ENCODE results near the gene UBR4.

- TF ChIP-seq, protein P1, sequence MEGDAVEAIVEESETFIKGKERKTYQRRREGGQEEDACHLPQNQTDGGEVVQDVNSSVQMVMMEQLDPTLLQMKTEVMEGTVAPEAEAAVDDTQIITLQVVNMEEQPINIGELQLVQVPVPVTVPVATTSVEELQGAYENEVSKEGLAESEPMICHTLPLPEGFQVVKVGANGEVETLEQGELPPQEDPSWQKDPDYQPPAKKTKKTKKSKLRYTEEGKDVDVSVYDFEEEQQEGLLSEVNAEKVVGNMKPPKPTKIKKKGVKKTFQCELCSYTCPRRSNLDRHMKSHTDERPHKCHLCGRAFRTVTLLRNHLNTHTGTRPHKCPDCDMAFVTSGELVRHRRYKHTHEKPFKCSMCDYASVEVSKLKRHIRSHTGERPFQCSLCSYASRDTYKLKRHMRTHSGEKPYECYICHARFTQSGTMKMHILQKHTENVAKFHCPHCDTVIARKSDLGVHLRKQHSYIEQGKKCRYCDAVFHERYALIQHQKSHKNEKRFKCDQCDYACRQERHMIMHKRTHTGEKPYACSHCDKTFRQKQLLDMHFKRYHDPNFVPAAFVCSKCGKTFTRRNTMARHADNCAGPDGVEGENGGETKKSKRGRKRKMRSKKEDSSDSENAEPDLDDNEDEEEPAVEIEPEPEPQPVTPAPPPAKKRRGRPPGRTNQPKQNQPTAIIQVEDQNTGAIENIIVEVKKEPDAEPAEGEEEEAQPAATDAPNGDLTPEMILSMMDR (IDR thresholded peaks at IDR 0.05), result no peak
- no peak for TF ChIP-seq POLR2AphosphoS5 (IDR thresholded peaks at IDR 0.05; ENCODE audit: low read depth, low read length)
- TF ChIP-seq, protein P2, sequence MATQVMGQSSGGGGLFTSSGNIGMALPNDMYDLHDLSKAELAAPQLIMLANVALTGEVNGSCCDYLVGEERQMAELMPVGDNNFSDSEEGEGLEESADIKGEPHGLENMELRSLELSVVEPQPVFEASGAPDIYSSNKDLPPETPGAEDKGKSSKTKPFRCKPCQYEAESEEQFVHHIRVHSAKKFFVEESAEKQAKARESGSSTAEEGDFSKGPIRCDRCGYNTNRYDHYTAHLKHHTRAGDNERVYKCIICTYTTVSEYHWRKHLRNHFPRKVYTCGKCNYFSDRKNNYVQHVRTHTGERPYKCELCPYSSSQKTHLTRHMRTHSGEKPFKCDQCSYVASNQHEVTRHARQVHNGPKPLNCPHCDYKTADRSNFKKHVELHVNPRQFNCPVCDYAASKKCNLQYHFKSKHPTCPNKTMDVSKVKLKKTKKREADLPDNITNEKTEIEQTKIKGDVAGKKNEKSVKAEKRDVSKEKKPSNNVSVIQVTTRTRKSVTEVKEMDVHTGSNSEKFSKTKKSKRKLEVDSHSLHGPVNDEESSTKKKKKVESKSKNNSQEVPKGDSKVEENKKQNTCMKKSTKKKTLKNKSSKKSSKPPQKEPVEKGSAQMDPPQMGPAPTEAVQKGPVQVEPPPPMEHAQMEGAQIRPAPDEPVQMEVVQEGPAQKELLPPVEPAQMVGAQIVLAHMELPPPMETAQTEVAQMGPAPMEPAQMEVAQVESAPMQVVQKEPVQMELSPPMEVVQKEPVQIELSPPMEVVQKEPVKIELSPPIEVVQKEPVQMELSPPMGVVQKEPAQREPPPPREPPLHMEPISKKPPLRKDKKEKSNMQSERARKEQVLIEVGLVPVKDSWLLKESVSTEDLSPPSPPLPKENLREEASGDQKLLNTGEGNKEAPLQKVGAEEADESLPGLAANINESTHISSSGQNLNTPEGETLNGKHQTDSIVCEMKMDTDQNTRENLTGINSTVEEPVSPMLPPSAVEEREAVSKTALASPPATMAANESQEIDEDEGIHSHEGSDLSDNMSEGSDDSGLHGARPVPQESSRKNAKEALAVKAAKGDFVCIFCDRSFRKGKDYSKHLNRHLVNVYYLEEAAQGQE (IDR thresholded peaks at IDR 0.05; ENCODE audit: insufficient read depth in 1 of 2, low read depth in 2 of 2, low read length in 1 of 2), result no peak
Observed at GRCh38 chr1:19177811-19178210, 32.3 kb downstream of the UBR4 start.

Measured in Panc1 (cell line).